Thyroid gland (tissue), 4 donors: ENCODE measurements around the gene CCDC34.

Source experiments
- CTCF ChIP-seq, 6 experiments: fragments of 200-600 bp in 3 of 6; fragments of 450-650 bp in 3 of 6; sonication (generic) in 3 of 6; IDR thresholded peaks; one replicate each; pipeline ENCODE4 v1.5.1; 2016 to 2019; ENCODE audit warnings: antibody characterized with exemption in 6 of 6, mild to moderate bottlenecking in 2 of 6, inconsistent platforms in 1 of 6, moderate library complexity in 1 of 6
- POLR2A ChIP-seq, 2 donors: fragments of 450-650 bp; IDR thresholded peaks; one replicate each; pipeline ENCODE4 v1.6.1; 2017; ENCODE audit warnings: antibody characterized with exemption in 2 of 2, mild to moderate bottlenecking in 2 of 2, moderate library complexity in 1 of 2

GRCh38 chr11:27292637-27293010, 70.4 kb downstream of the CCDC34 start:
- no peak for TF ChIP-seq CTCF (IDR thresholded peaks at IDR 0.05)
- TF ChIP-seq POLR2A (IDR thresholded peaks at IDR 0.05): no peak
